ENCODE data around the gene REXO5.
"Not testable (repeated sequence)": the region's sequence is repeated elsewhere in the genome, so short reads cannot be mapped to it uniquely, and the experiment has no call there.

DNA sequence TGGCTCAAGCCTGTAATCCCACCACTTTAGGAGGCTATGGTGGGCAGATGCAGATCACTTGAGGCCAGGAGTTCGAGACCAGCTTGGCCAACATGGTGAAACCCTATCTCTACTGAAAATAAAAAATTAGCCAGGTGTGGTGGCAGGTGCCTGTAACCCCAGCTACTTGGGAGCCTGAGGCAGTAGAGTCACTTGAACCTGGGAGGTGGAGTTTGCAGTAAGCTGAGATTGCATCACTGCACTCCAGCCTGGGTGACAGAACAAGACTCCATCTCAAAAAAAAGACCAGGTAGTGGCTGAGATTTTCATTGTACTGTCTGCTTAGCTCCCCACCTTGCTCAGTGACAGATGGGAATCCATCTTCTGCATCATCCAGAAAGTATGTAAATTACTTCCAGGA is 41.9 kb upstream of the REXO5 start:
- TF ChIP-seq, protein P1, sequence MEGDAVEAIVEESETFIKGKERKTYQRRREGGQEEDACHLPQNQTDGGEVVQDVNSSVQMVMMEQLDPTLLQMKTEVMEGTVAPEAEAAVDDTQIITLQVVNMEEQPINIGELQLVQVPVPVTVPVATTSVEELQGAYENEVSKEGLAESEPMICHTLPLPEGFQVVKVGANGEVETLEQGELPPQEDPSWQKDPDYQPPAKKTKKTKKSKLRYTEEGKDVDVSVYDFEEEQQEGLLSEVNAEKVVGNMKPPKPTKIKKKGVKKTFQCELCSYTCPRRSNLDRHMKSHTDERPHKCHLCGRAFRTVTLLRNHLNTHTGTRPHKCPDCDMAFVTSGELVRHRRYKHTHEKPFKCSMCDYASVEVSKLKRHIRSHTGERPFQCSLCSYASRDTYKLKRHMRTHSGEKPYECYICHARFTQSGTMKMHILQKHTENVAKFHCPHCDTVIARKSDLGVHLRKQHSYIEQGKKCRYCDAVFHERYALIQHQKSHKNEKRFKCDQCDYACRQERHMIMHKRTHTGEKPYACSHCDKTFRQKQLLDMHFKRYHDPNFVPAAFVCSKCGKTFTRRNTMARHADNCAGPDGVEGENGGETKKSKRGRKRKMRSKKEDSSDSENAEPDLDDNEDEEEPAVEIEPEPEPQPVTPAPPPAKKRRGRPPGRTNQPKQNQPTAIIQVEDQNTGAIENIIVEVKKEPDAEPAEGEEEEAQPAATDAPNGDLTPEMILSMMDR (IDR thresholded peaks at IDR 0.05; ENCODE audit: low read depth, low read length, poor library complexity, severe bottlenecking): not testable (repeated sequence)
- TF ChIP-seq EZH2phosphoT487 (IDR thresholded peaks at IDR 0.05; ENCODE audit: borderline replicate concordance, low read length): not testable (repeated sequence)
